B cell (primary cell): ENCODE data around the gene PEX10. TPM values are rescaled to one million over a fixed set of nuclear protein-coding genes. Genes with fewer than 3 reads are reported as not detected.

Experiments
- ATAC-seq: fragments of 200-7000 bp; cut with Tn5 transposase; one replicate; pipeline ENCODE4 v1.10.0; 2021; ENCODE audit warnings: low read depth, mild to moderate bottlenecking, moderate number of reproducible peaks, moderate library complexity
- CTCF ChIA-PET: fragments of 350-600 bp; sonication (Branson Sonifier 250); formaldehyde crosslinking; loops from one replicate; lab custom pipeline; 2021; ENCODE audit warnings: antibody characterized with exemption, inconsistent platforms; lab: Charles Lee
- POLR2A ChIA-PET: fragments of 350-600 bp; sonication (Branson Sonifier 250); formaldehyde crosslinking; loops from one replicate; lab custom pipeline; 2021; ENCODE audit warnings: antibody characterized with exemption; lab: Charles Lee
- DNase-seq: peaks from one replicate; pipeline ENCODE4 v3.0.0; 2013
- H2AFZ ChIP-seq: 2 replicates; pipeline ENCODE4 v1.6.1; 2012; ENCODE audit warnings: mild to moderate bottlenecking, low read depth, low read length; ENCODE audit not compliant: insufficient read depth, poor library complexity, severe bottlenecking
- H3K27ac ChIP-seq, 2 donors: 1 replicate in 1 of 2; 2 replicates in 1 of 2; pipeline ENCODE4 v1.5.1; 2012 to 2013; ENCODE audit warnings: low read length in 2 of 2, mild to moderate bottlenecking in 2 of 2, moderate library complexity in 1 of 2
- H3K27me3 ChIP-seq, 4 experiments: fragments of 200-600 bp in 1 of 4; sonication (generic) in 1 of 4; replicated peaks in 1 of 4; 1 replicate in 2 of 4; 2 replicates in 2 of 4; pipeline versions ENCODE4 v1.6.1 to v1.7.0; 2013 to 2016; ENCODE audit warnings: low read length in 3 of 4, mild to moderate bottlenecking in 2 of 4, mixed read lengths in 1 of 4, moderate library complexity in 1 of 4; ENCODE audit not compliant: insufficient read depth in 4 of 4, control insufficient read depth in 3 of 4; ENCODE audit errors: control extremely low read depth in 1 of 4
- H3K36me3 ChIP-seq, 2 experiments: replicated peaks in 1 of 2; 1 replicate in 1 of 2; 2 replicates in 1 of 2; pipeline versions ENCODE4 v1.6.1 to v1.7.1; 2013; ENCODE audit warnings: low read length in 1 of 2; ENCODE audit not compliant: insufficient read depth in 2 of 2, control insufficient read depth in 1 of 2; ENCODE audit errors: control extremely low read depth in 1 of 2, extremely low read depth in 1 of 2
- H3K4me1 ChIP-seq, 2 donors: fragments of 200-600 bp in 1 of 2; sonication (generic) in 1 of 2; 1 replicate in 1 of 2; 2 replicates in 1 of 2; pipeline versions ENCODE4 v1.5.1 to v1.6.1; 2013 to 2017; ENCODE audit warnings: low read length in 2 of 2; ENCODE audit not compliant: control insufficient read depth in 2 of 2, insufficient read depth in 2 of 2
- H3K4me2 ChIP-seq: replicated peaks from 2 replicates; pipeline ENCODE3; 2012; ENCODE audit warnings: mild to moderate bottlenecking, low read depth, low read length; ENCODE audit not compliant: poor library complexity, severe bottlenecking
- H3K4me3 ChIP-seq, 5 experiments: fragments of 200-600 bp in 1 of 5; sonication (generic) in 1 of 5; 1 replicate in 3 of 5; 2 replicates in 2 of 5; pipeline versions ENCODE4 v1.5.1 to v1.7.0; 2011 to 2016; ENCODE audit warnings: low read length in 4 of 5, mild to moderate bottlenecking in 4 of 5, low read depth in 2 of 5, control low read depth in 1 of 5, moderate library complexity in 1 of 5; ENCODE audit not compliant: insufficient read depth in 1 of 5; ENCODE audit errors: control extremely low read depth in 1 of 5, extremely low read depth in 1 of 5
- H3K79me2 ChIP-seq: fragments of 200-600 bp; sonication (generic); one replicate; pipeline ENCODE4 v1.6.0; 2016; ENCODE audit warnings: low read length; ENCODE audit not compliant: control insufficient read depth, insufficient read depth
- H3K9ac ChIP-seq: fragments of 200-600 bp; sonication (generic); 2 replicates; pipeline ENCODE4 v1.6.1; 2017; ENCODE audit warnings: mild to moderate bottlenecking, low read length, moderate library complexity
- H3K9me3 ChIP-seq, 3 donors: one replicate each; pipeline versions ENCODE4 v1.6.1 to v1.7.1; 2013; ENCODE audit warnings: low read length in 2 of 3; ENCODE audit not compliant: control insufficient read depth in 2 of 3, insufficient read depth in 1 of 3; ENCODE audit errors: control extremely low read depth in 1 of 3
- H4K20me1 ChIP-seq: 2 replicates; pipeline ENCODE4 v1.6.0; 2012; ENCODE audit warnings: mild to moderate bottlenecking, low read length; ENCODE audit not compliant: insufficient read depth, control insufficient read depth, poor library complexity, severe bottlenecking
- H3K27ac Mint-ChIP-seq: one replicate; pipeline ENCODE4 v1.8.0; 2021; ENCODE audit warnings: mixed read lengths
- H3K27me3 Mint-ChIP-seq: one replicate; pipeline ENCODE4 v1.8.0; 2021; ENCODE audit warnings: mixed read lengths
- H3K4me1 Mint-ChIP-seq: one replicate; pipeline ENCODE4 v1.8.0; 2021; ENCODE audit warnings: mixed read lengths
- H3K4me3 Mint-ChIP-seq: one replicate; pipeline ENCODE4 v1.8.0; 2021; ENCODE audit warnings: mixed read lengths
- H3K9me3 Mint-ChIP-seq: one replicate; pipeline ENCODE4 v1.8.0; 2022; ENCODE audit warnings: mixed read lengths; ENCODE audit not compliant: insufficient read depth
- CTCF ChIP-seq: fragments of 200-600 bp; IDR thresholded peaks from one replicate; pipeline ENCODE4 v1.8.0; 2022; ENCODE audit warnings: antibody characterized with exemption, mild to moderate bottlenecking
- EZH2 ChIP-seq: IDR thresholded peaks from 2 replicates; pipeline ENCODE4 v1.6.1; 2012; ENCODE audit warnings: borderline replicate concordance, low read depth, mild to moderate bottlenecking, moderate library complexity, low read length; ENCODE audit not compliant: insufficient read depth, poor library complexity, severe bottlenecking
- WGBS: methylation state at CpG from one replicate; pipeline ENCODE4 v1.1.5; 2013; ENCODE audit warnings: missing lambda C conversion rate; ENCODE audit not compliant: insufficient coverage; 5-methylcytosine and 5-hydroxymethylcytosine counted together
- intact Hi-C: fragments of 100-400 bp; cut with micrococcal nuclease; formaldehyde crosslinking; loops from one replicate; pipeline ENCODE4 v1.10.0; 2022
- polyA plus RNA-seq: library from polyadenylated mRNA; depleted of rRNA; stranded (reverse); fragments of >200 nt; gene quantifications from 2 replicates; pipeline ENCODE4 v1.2.3, GENCODE V29; 2012
- total RNA-seq, 2 donors: library from RNA; stranded (reverse); fragments of 120-200 nt in 1 of 2; gene quantifications; 1 replicate in 1 of 2; 2 replicates in 1 of 2; pipeline versions ENCODE4 v1.2.3 to v1.2.4, GENCODE V29; 2013 to 2022

Gene PEX10
- total and polyA plus RNA-seq, 2 donors (not counting 1 experiment from before 2014, with no cell fraction given) = 13.5 to 18.4 TPM

- ChIA-PET CTCF (no interaction called here), POLR2A (no interaction called here)
- Mint-ChIP-seq H3K27me3 (no peaks in the 10 kb centered on the region), H3K4me1 (no peaks in the 10 kb centered on the region), H3K9me3 (peaks cover 3% of the 10 kb centered on the region), H3K27ac (no peak overlapping the region), H3K4me3 (no peak overlapping the region)
- no peaks in the 10 kb centered on the region for H3K79me2 ChIP-seq
- ATAC-seq (no peak), DNase-seq (no peak)
- WGBS = 88% methylated on average over 24 of the region's 24 CpGs
- no peaks in the 10 kb centered on the region for H3K4me1 ChIP-seq
- H3K4me2 ChIP-seq = no peak overlapping the region
- H3K27ac ChIP-seq = no peak overlapping the region
- no peak overlapping the region for H3K4me3 ChIP-seq
- no peak overlapping the region for H2AFZ ChIP-seq
- H3K27me3 ChIP-seq = no peaks in the 10 kb centered on the region
- H3K9ac ChIP-seq = no peak overlapping the region
- TF ChIP-seq CTCF (no peak), EZH2 (no peak)
- H3K9me3 ChIP-seq = peaks cover 0 to 7% (median 2%) of the 10 kb centered on the region in 3 donors
- intact Hi-C loops = no loop called here
- H3K36me3 ChIP-seq = no peaks in the 10 kb centered on the region
- no peaks in the 10 kb centered on the region for H4K20me1 ChIP-seq
Measured at GRCh38 chr1:2358651-2359640, 53.4 kb downstream of the PEX10 start.

GRCh38 chr1:2358072-2358471 lies 54.3 kb downstream of the PEX10 start:
- 89% methylated on average over 13 of the region's 13 CpGs for WGBS
- H3K27ac ChIP-seq = no peak overlapping the region
- ChIA-PET CTCF (no interaction called here), POLR2A (no interaction called here)
- H3K27me3 ChIP-seq = no peaks in the 10 kb centered on the region
- no peak overlapping the region for H3K9ac ChIP-seq
- Mint-ChIP-seq H3K4me1 (no peaks in the 10 kb centered on the region), H3K27me3 (no peaks in the 10 kb centered on the region), H3K27ac (no peak overlapping the region), H3K4me3 (no peak overlapping the region), H3K9me3 (no peaks in the 10 kb centered on the region)
- TF ChIP-seq EZH2 (no peak), CTCF (no peak)
- H4K20me1 ChIP-seq = no peaks in the 10 kb centered on the region
- no peak overlapping the region for H2AFZ ChIP-seq
- H3K79me2 ChIP-seq = no peaks in the 10 kb centered on the region
- no peak overlapping the region for H3K4me2 ChIP-seq
- H3K36me3 ChIP-seq = no peaks in the 10 kb centered on the region
- intact Hi-C loops = no loop called here
- H3K9me3 ChIP-seq = peaks cover 0 to 2% (median 0%) of the 10 kb centered on the region in 3 donors
- no peak overlapping the region for H3K4me3 ChIP-seq
- DNase-seq (no peak), ATAC-seq (no peak)
- no peaks in the 10 kb centered on the region for H3K4me1 ChIP-seq
